Measurements from ENCODE around the gene SMIM26. TPM values are rescaled to one million over a fixed set of nuclear protein-coding genes. Genes with fewer than 3 reads are reported as not detected.
A peak's percentile ranks its signal among the peaks of the same experiment; 100 is the strongest.

SMIM26 gene
- total and polyA plus RNA-seq, 9 of the 15 experiments (the other 6 are each of a cell fraction or from before 2014, with no cell fraction given), result 46.9 to 186 (median 86.5) TPM

GRCh38 chr20:18567739-18568091 is 483 bp downstream of the SMIM26 start (continued):
- TF ChIP-seq, protein P1, sequence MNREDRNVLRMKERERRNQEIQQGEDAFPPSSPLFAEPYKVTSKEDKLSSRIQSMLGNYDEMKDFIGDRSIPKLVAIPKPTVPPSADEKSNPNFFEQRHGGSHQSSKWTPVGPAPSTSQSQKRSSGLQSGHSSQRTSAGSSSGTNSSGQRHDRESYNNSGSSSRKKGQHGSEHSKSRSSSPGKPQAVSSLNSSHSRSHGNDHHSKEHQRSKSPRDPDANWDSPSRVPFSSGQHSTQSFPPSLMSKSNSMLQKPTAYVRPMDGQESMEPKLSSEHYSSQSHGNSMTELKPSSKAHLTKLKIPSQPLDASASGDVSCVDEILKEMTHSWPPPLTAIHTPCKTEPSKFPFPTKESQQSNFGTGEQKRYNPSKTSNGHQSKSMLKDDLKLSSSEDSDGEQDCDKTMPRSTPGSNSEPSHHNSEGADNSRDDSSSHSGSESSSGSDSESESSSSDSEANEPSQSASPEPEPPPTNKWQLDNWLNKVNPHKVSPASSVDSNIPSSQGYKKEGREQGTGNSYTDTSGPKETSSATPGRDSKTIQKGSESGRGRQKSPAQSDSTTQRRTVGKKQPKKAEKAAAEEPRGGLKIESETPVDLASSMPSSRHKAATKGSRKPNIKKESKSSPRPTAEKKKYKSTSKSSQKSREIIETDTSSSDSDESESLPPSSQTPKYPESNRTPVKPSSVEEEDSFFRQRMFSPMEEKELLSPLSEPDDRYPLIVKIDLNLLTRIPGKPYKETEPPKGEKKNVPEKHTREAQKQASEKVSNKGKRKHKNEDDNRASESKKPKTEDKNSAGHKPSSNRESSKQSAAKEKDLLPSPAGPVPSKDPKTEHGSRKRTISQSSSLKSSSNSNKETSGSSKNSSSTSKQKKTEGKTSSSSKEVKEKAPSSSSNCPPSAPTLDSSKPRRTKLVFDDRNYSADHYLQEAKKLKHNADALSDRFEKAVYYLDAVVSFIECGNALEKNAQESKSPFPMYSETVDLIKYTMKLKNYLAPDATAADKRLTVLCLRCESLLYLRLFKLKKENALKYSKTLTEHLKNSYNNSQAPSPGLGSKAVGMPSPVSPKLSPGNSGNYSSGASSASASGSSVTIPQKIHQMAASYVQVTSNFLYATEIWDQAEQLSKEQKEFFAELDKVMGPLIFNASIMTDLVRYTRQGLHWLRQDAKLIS (CRISPR knock-in tag; IDR thresholded peaks at IDR 0.05), result 0 out of 2 replicates have a peak, but pooled peaks have one; percentile 7
- TF ChIP-seq ZNF830 (CRISPR knock-in tag; IDR thresholded peaks at IDR 0.05) (no peak), HNRNPLL (IDR thresholded peaks at IDR 0.05; ENCODE audit: low read depth, low read length, poor library complexity, severe bottlenecking) (peak; percentile 9), NR4A1 (CRISPR knock-in tag; IDR thresholded peaks at IDR 0.05) (no peak), NR4A1 (tag; IDR thresholded peaks at IDR 0.05) (no peak), ELF1 (tag; IDR thresholded peaks at IDR 0.05) (no peak), ZNF589 (CRISPR knock-in tag; IDR thresholded peaks at IDR 0.05; ENCODE audit: low read depth) (no peak), SUPT5H (IDR thresholded peaks at IDR 0.05) (no peak), USF1 (CRISPR knock-in tag; IDR thresholded peaks at IDR 0.05) (no peak), MTA1 (IDR thresholded peaks at IDR 0.05; ENCODE audit: borderline replicate concordance) (no peak), POLR2AphosphoS2 (IDR thresholded peaks at IDR 0.05; ENCODE audit: low read length) (no peak)
- TF ChIP-seq, protein P2, sequence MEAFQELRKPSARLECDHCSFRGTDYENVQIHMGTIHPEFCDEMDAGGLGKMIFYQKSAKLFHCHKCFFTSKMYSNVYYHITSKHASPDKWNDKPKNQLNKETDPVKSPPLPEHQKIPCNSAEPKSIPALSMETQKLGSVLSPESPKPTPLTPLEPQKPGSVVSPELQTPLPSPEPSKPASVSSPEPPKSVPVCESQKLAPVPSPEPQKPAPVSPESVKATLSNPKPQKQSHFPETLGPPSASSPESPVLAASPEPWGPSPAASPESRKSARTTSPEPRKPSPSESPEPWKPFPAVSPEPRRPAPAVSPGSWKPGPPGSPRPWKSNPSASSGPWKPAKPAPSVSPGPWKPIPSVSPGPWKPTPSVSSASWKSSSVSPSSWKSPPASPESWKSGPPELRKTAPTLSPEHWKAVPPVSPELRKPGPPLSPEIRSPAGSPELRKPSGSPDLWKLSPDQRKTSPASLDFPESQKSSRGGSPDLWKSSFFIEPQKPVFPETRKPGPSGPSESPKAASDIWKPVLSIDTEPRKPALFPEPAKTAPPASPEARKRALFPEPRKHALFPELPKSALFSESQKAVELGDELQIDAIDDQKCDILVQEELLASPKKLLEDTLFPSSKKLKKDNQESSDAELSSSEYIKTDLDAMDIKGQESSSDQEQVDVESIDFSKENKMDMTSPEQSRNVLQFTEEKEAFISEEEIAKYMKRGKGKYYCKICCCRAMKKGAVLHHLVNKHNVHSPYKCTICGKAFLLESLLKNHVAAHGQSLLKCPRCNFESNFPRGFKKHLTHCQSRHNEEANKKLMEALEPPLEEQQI (IDR thresholded peaks at IDR 0.05), result no peak
- TF ChIP-seq, protein P3, sequence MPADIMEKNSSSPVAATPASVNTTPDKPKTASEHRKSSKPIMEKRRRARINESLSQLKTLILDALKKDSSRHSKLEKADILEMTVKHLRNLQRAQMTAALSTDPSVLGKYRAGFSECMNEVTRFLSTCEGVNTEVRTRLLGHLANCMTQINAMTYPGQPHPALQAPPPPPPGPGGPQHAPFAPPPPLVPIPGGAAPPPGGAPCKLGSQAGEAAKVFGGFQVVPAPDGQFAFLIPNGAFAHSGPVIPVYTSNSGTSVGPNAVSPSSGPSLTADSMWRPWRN (IDR thresholded peaks at IDR 0.05; ENCODE audit: low read depth), result no peak
- TF ChIP-seq, protein P4, sequence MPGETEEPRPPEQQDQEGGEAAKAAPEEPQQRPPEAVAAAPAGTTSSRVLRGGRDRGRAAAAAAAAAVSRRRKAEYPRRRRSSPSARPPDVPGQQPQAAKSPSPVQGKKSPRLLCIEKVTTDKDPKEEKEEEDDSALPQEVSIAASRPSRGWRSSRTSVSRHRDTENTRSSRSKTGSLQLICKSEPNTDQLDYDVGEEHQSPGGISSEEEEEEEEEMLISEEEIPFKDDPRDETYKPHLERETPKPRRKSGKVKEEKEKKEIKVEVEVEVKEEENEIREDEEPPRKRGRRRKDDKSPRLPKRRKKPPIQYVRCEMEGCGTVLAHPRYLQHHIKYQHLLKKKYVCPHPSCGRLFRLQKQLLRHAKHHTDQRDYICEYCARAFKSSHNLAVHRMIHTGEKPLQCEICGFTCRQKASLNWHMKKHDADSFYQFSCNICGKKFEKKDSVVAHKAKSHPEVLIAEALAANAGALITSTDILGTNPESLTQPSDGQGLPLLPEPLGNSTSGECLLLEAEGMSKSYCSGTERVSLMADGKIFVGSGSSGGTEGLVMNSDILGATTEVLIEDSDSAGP (CRISPR knock-in tag; IDR thresholded peaks at IDR 0.05), result no peak
- TF ChIP-seq, protein P5, sequence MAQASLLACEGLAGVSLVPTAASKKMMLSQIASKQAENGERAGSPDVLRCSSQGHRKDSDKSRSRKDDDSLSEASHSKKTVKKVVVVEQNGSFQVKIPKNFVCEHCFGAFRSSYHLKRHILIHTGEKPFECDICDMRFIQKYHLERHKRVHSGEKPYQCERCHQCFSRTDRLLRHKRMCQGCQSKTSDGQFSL (CRISPR knock-in tag; IDR thresholded peaks at IDR 0.05), result no peak
- TF ChIP-seq, protein P5 (tag; IDR thresholded peaks at IDR 0.05), result no peak
